H1 (cell line): Measurements from ENCODE around the gene ASTN2. TPM values are rescaled to one million over a fixed set of nuclear protein-coding genes. Genes with fewer than 3 reads are reported as not detected.

ENCODE experiments used
- CTCF ChIA-PET: fragments of 300-600 bp; sonication (Branson Sonifier 250); formaldehyde crosslinking; loops from one replicate; lab custom pipeline; 2021; ENCODE audit not compliant: partially characterized antibody; lab: Charles Lee
- POLR2A ChIA-PET: fragments of 300-600 bp; sonication (Branson Sonifier 250); formaldehyde crosslinking; loops from one replicate; lab custom pipeline; 2021; ENCODE audit warnings: inconsistent platforms; ENCODE audit not compliant: partially characterized antibody; lab: Charles Lee
- DNase-seq, 2 experiments: peaks; one replicate each; pipeline versions ENCODE4 v3.0.0 to v3.0.0-alpha.2; 2010 to 2022; ENCODE audit warnings: low spot score in 2 of 2, low read depth in 1 of 2, mixed read lengths in 1 of 2
- FAIRE-seq: peaks from 2 replicates; lab custom pipeline; 2011; peaks lifted over from hg19 to GRCh38; lab: Jason Lieb, UNC
- H2AFZ ChIP-seq: 2 replicates; pipeline ENCODE4 v1.8.1; 2012; ENCODE audit warnings: low read length, inconsistent platforms
- H2AK5ac ChIP-seq: 2 replicates; pipeline ENCODE4 v1.6.1; 2013; ENCODE audit warnings: low read depth, low read length
- H2BK120ac ChIP-seq: replicated peaks from 2 replicates; pipeline ENCODE3; 2013; ENCODE audit warnings: low read depth, low read length, inconsistent platforms
- H2BK12ac ChIP-seq: 2 replicates; pipeline ENCODE4 v1.6.1; 2013; ENCODE audit warnings: low read depth, low read length
- H2BK15ac ChIP-seq: 2 replicates; pipeline ENCODE4 v1.6.1; 2013; ENCODE audit warnings: low read length
- H2BK20ac ChIP-seq: 2 replicates; pipeline ENCODE4 v1.6.1; 2013; ENCODE audit warnings: low read length
- H2BK5ac ChIP-seq: 2 replicates; pipeline ENCODE4 v1.6.1; 2013; ENCODE audit warnings: low read depth, low read length
- H3K14ac ChIP-seq: 2 replicates; pipeline ENCODE4 v1.6.1; 2013; ENCODE audit warnings: inconsistent platforms; ENCODE audit not compliant: insufficient read length
- H3K18ac ChIP-seq: 2 replicates; pipeline ENCODE4 v1.6.1; 2013; ENCODE audit warnings: low read length; ENCODE audit errors: extremely low read depth
- H3K23ac ChIP-seq: 2 replicates; pipeline ENCODE4 v1.6.1; 2013; ENCODE audit warnings: inconsistent platforms; ENCODE audit not compliant: insufficient read length
- H3K23me2 ChIP-seq: 2 replicates; pipeline ENCODE4 v1.6.1; 2013; ENCODE audit warnings: low read depth, low read length
- H3K27ac ChIP-seq: 2 replicates; pipeline ENCODE4 v1.6.1; 2011; ENCODE audit warnings: low read depth, low read length, inconsistent platforms
- H3K27me3 ChIP-seq, 4 experiments: replicated peaks in 1 of 4; 1 replicate in 1 of 4; 2 replicates in 3 of 4; pipeline versions ENCODE4 v1.6.1 to v1.8.1; 2011 to 2013; ENCODE audit warnings: low read length in 3 of 4, mild to moderate bottlenecking in 3 of 4, inconsistent platforms in 2 of 4, mixed read lengths in 2 of 4, moderate library complexity in 1 of 4; ENCODE audit not compliant: control insufficient read depth in 3 of 4, insufficient read depth in 3 of 4; ENCODE audit errors: extremely low read depth in 1 of 4
- H3K36me3 ChIP-seq, 4 experiments: 2 replicates each; pipeline versions ENCODE4 v1.6.1 to v1.8.1; 2011 to 2013; ENCODE audit warnings: mild to moderate bottlenecking in 4 of 4, low read length in 3 of 4, moderate library complexity in 2 of 4, control low read depth in 1 of 4, inconsistent platforms in 1 of 4; ENCODE audit not compliant: insufficient read depth in 4 of 4, control insufficient read depth in 2 of 4
- H3K4ac ChIP-seq: replicated peaks from 2 replicates; pipeline ENCODE3; 2013; ENCODE audit warnings: low read length, low read depth, mixed read lengths, inconsistent platforms; ENCODE audit not compliant: insufficient read length
- H3K4me1 ChIP-seq, 4 experiments: replicated peaks in 1 of 4; 1 replicate in 1 of 4; 2 replicates in 3 of 4; pipeline versions ENCODE4 v1.6.1 to v1.8.1; 2011 to 2013; ENCODE audit warnings: low read length in 3 of 4, inconsistent platforms in 2 of 4, mixed read lengths in 1 of 4; ENCODE audit not compliant: insufficient read depth in 4 of 4, control insufficient read depth in 3 of 4
- H3K4me2 ChIP-seq, 2 experiments: 2 replicates each; pipeline versions ENCODE4 v1.6.1 to v1.8.1; 2011 to 2013; ENCODE audit warnings: low read depth in 2 of 2, low read length in 2 of 2, control low read depth in 1 of 2, inconsistent platforms in 1 of 2, mild to moderate bottlenecking in 1 of 2; ENCODE audit not compliant: insufficient read depth in 1 of 2
- H3K4me3 ChIP-seq, 4 experiments: fragments of 200-600, 300-600 bp in 1 of 4; sonication (generic), shearing (Covaris generic), sonication (Bioruptor Twin) in 1 of 4; 2 replicates each; pipeline versions ENCODE4 v1.5.1 to v1.8.1; 2011 to 2016; ENCODE audit warnings: low read length in 4 of 4, low read depth in 3 of 4, control low read depth in 2 of 4, inconsistent platforms in 2 of 4, mild to moderate bottlenecking in 2 of 4, mixed read lengths in 1 of 4, moderate library complexity in 1 of 4; ENCODE audit not compliant: insufficient read depth in 2 of 4; ENCODE audit errors: extremely low read depth in 1 of 4
- H3K56ac ChIP-seq: replicated peaks from 2 replicates; pipeline ENCODE3; 2013; ENCODE audit warnings: low read depth, mild to moderate bottlenecking, mixed read lengths, low read length, inconsistent platforms; ENCODE audit not compliant: insufficient read length
- H3K79me1 ChIP-seq: 2 replicates; pipeline ENCODE4 v1.6.1; 2013; ENCODE audit warnings: low read depth, low read length, control low read depth
- H3K79me2 ChIP-seq, 2 experiments: 2 replicates each; pipeline versions ENCODE4 v1.6.1 to v1.8.1; 2012 to 2013; ENCODE audit warnings: low read length in 2 of 2, mild to moderate bottlenecking in 2 of 2, inconsistent platforms in 1 of 2; ENCODE audit not compliant: insufficient read depth in 2 of 2, control insufficient read depth in 1 of 2
- H3K9ac ChIP-seq, 4 experiments: replicated peaks in 1 of 4; 1 replicate in 1 of 4; 2 replicates in 3 of 4; pipeline versions ENCODE4 v1.6.1 to v1.8.1; 2011 to 2013; ENCODE audit warnings: low read depth in 3 of 4, low read length in 3 of 4, control low read depth in 2 of 4, mild to moderate bottlenecking in 2 of 4, moderate library complexity in 2 of 4, inconsistent platforms in 1 of 4; ENCODE audit errors: extremely low read depth in 1 of 4
- H3K9me3 ChIP-seq, 2 experiments: 2 replicates each; pipeline versions ENCODE4 v1.6.1 to v1.8.1; 2012 to 2013; ENCODE audit warnings: mild to moderate bottlenecking in 2 of 2, moderate library complexity in 2 of 2, control low read depth in 1 of 2, inconsistent platforms in 1 of 2, low read depth in 1 of 2, low read length in 1 of 2, mixed read lengths in 1 of 2; ENCODE audit not compliant: insufficient read depth in 2 of 2
- H4K20me1 ChIP-seq, 2 experiments: replicated peaks in 1 of 2; 2 replicates each; pipeline versions ENCODE3 to v1.8.1; 2011 to 2013; ENCODE audit warnings: inconsistent platforms in 2 of 2, low read length in 2 of 2, mild to moderate bottlenecking in 1 of 2; ENCODE audit not compliant: insufficient read depth in 2 of 2, control insufficient read depth in 1 of 2
- H4K5ac ChIP-seq: 2 replicates; pipeline ENCODE4 v1.6.1; 2013; ENCODE audit warnings: low read length, low read depth, mixed read lengths, inconsistent platforms; ENCODE audit not compliant: insufficient read length
- H4K8ac ChIP-seq: 2 replicates; pipeline ENCODE4 v1.8.0; 2013; ENCODE audit warnings: mild to moderate bottlenecking, moderate library complexity, low read length, inconsistent platforms; ENCODE audit not compliant: insufficient read depth; ENCODE audit errors: extremely low read depth
- H4K91ac ChIP-seq: replicated peaks from 2 replicates; pipeline ENCODE3; 2013; ENCODE audit warnings: low read length, mixed read lengths, inconsistent platforms; ENCODE audit not compliant: insufficient read length
- CBX5 ChIP-seq: fragments of 300-800, 300-1000 bp; sonication (generic); IDR thresholded peaks from 2 replicates; pipeline ENCODE4 v1.7.1; 2016; ENCODE audit warnings: antibody characterized with exemption, low read length, low read depth
- CTBP2 ChIP-seq: IDR thresholded peaks from 2 replicates; pipeline ENCODE4 v1.7.0; 2011; ENCODE audit warnings: borderline replicate concordance, mild to moderate bottlenecking, moderate library complexity, mixed read lengths, low read length; ENCODE audit not compliant: insufficient read depth, insufficient read length
- EZH2 ChIP-seq: fragments of 200-600 bp; sonication (generic); IDR thresholded peaks from 2 replicates; pipeline ENCODE4 v1.7.1; 2012; ENCODE audit warnings: low read depth, mild to moderate bottlenecking, moderate library complexity, low read length, inconsistent platforms; ENCODE audit not compliant: severe bottlenecking
- KDM1A ChIP-seq: fragments of 200-600, 300-600 bp; sonication (generic); IDR thresholded peaks from 2 replicates; pipeline ENCODE4 v1.7.1; 2016; ENCODE audit warnings: mild to moderate bottlenecking, low read length, borderline replicate concordance
- RFX5 ChIP-seq: IDR thresholded peaks from 2 replicates; pipeline ENCODE4 v1.6.1; 2011; ENCODE audit warnings: low read depth, low read length, improper control_type of control experiment, borderline replicate concordance
- RXRA ChIP-seq: IDR thresholded peaks from 2 replicates; pipeline ENCODE4 v1.6.1; 2011; ENCODE audit warnings: low read depth, mild to moderate bottlenecking, low read length, moderate library complexity; ENCODE audit not compliant: insufficient read depth
- SIN3A ChIP-seq, 2 experiments: IDR thresholded peaks in 1 of 2; conservative IDR thresholded peaks in 1 of 2; 2 replicates each; pipeline ENCODE4 v1.6.1; 2011 to 2012; ENCODE audit warnings: low read length in 2 of 2, improper control_type of control experiment in 1 of 2, low read depth in 1 of 2, mild to moderate bottlenecking in 1 of 2
- SIRT6 ChIP-seq: IDR thresholded peaks from one replicate; pipeline ENCODE4 v1.7.1; 2012; ENCODE audit warnings: low read length, inconsistent platforms
- SIX5 ChIP-seq: IDR thresholded peaks from 2 replicates; pipeline ENCODE4 v1.6.1; 2011; ENCODE audit warnings: mild to moderate bottlenecking, low read depth, low read length
- SP2 ChIP-seq: IDR thresholded peaks from 2 replicates; pipeline ENCODE4 v1.6.1; 2012; ENCODE audit warnings: mild to moderate bottlenecking, low read length, inconsistent platforms
- SP4 ChIP-seq: IDR thresholded peaks from 2 replicates; pipeline ENCODE4 v1.6.1; 2012; ENCODE audit warnings: low read length, inconsistent platforms
- USF2 ChIP-seq: IDR thresholded peaks from 2 replicates; pipeline ENCODE4 v1.6.1; 2011; ENCODE audit warnings: low read length, improper control_type of control experiment
- YY1 ChIP-seq: IDR thresholded peaks from 2 replicates; pipeline ENCODE4 v1.6.1; 2011; ENCODE audit warnings: low read depth, mild to moderate bottlenecking, low read length
- ZNF274 ChIP-seq: IDR thresholded peaks from 2 replicates; pipeline ENCODE4 v1.7.0; 2012; ENCODE audit warnings: low read length, borderline replicate concordance; ENCODE audit errors: extremely low read depth
- WGBS, 2 experiments: shearing (Covaris generic) in 1 of 2; methylation state at CpG; one replicate each; pipeline versions ENCODE4 v1.1.6 to v1.1.7; 2013 to 2015; ENCODE audit warnings: low lambda C conversion rate in 2 of 2, mixed read lengths in 2 of 2, inconsistent platforms in 1 of 2, low coverage in 1 of 2, missing lambda C conversion rate in 1 of 2; ENCODE audit not compliant: insufficient replicate concordance in 2 of 2, insufficient coverage in 1 of 2, insufficient read length in 1 of 2; ENCODE audit errors: extremely low coverage in 1 of 2, missing lambda C conversion rate in 1 of 2; 5-methylcytosine and 5-hydroxymethylcytosine counted together
- polyA plus RNA-seq, 7 experiments: library from polyadenylated mRNA; depleted of rRNA in 3 of 7; stranded (reverse) in 5 of 7; unstranded in 2 of 7; fragments of >200 nt in 5 of 7; fragments of 200-250 nt in 2 of 7; gene quantifications; 1 replicate in 5 of 7; 2 replicates in 1 of 7; 4 replicates in 1 of 7; pipeline versions ENCODE4 v1.2.1 to v1.2.3, GENCODE V29; 2011 to 2013; ENCODE audit warnings: missing spikeins in 2 of 7, mixed read lengths in 2 of 7
- total RNA-seq: library from RNA; stranded (reverse); fragmentation: NEBNext Ultra II Directional; extraction: Animal tissue kit (Norgen Biotek cat#: 25700); gene quantifications from 2 replicates; pipeline ENCODE4 v1.2.1, GENCODE V29; 2021

Gene ASTN2
- total and polyA plus RNA-seq, 2 of the 8 experiments (the other 6 are each of a cell fraction or from before 2014, with no cell fraction given): 8.2 to 13.7 TPM

GRCh38 chr9:116656977-116657376 lies 757.9 kb downstream of the ASTN2 start:
- Histone ChIP-seq H2BK120ac (no peak overlapping the region), H3K18ac (no peak overlapping the region), H3K56ac (no peak overlapping the region), H3K4me3 (no peak overlapping the region), H4K8ac (no peak overlapping the region), H3K79me2 (no peaks in the 10 kb centered on the region), H2AK5ac (no peak overlapping the region), H3K23ac (no peak overlapping the region), H3K36me3 (no peaks in the 10 kb centered on the region), H3K27ac (no peak overlapping the region), H2BK15ac (no peak overlapping the region), H2AFZ (no peak overlapping the region), H3K79me1 (no peaks in the 10 kb centered on the region), H3K4ac (no peak overlapping the region), H2BK20ac (no peak overlapping the region), H2BK5ac (no peak overlapping the region), H3K9ac (no peak overlapping the region), H3K9me3 (no peaks in the 10 kb centered on the region), H4K5ac (no peak overlapping the region), H3K27me3 (no peaks in the 10 kb centered on the region), H3K4me2 (no peak overlapping the region), H3K4me1 (peaks cover 0 to 6% (median 0%) of the 10 kb centered on the region in 4 experiments; a peak in 1 of 7 replicates), H2BK12ac (no peak overlapping the region), H4K20me1 (no peaks in the 10 kb centered on the region), H3K23me2 (no peaks in the 10 kb centered on the region; the same call in 1 of the 2 replicates), H4K91ac (no peak overlapping the region), H3K14ac (no peak overlapping the region)
- DNase-seq (no peak), FAIRE-seq (no peak)
- 69% methylated on average over 2 of the region's 2 CpGs; no CpG with 5 or more reads in 1 of the 2 experiments for WGBS, 2 experiments
- CTCF ChIA-PET: interaction anchor here (1.0 to 2.6 kb wide), 4 partner anchors 9 to 1064 kb away, joined by 3 to 15 read pairs (median 4); no protein-coding TSS in a partner anchor
- POLR2A ChIA-PET: no interaction called here
- TF ChIP-seq CTBP2 (no peak), SIRT6 (no peak), KDM1A (no peak), RFX5 (no peak), SIX5 (no peak), RXRA (no peak), CBX5 (no peak), YY1 (no peak), USF2 (no peak), SIN3A (conservative IDR thresholded peaks at IDR 0.05 in 1 of 2, IDR thresholded peaks at IDR 0.05 in 1 of 2; ENCODE audit: low read depth in 1 of 2, low read length in 2 of 2) (no peak), ZNF274 (no peak), EZH2 (no peak), SP2 (no peak), SP4 (no peak)
